Measurements from ENCODE around the gene HOXD10.

- TF ChIP-seq, protein P1, sequence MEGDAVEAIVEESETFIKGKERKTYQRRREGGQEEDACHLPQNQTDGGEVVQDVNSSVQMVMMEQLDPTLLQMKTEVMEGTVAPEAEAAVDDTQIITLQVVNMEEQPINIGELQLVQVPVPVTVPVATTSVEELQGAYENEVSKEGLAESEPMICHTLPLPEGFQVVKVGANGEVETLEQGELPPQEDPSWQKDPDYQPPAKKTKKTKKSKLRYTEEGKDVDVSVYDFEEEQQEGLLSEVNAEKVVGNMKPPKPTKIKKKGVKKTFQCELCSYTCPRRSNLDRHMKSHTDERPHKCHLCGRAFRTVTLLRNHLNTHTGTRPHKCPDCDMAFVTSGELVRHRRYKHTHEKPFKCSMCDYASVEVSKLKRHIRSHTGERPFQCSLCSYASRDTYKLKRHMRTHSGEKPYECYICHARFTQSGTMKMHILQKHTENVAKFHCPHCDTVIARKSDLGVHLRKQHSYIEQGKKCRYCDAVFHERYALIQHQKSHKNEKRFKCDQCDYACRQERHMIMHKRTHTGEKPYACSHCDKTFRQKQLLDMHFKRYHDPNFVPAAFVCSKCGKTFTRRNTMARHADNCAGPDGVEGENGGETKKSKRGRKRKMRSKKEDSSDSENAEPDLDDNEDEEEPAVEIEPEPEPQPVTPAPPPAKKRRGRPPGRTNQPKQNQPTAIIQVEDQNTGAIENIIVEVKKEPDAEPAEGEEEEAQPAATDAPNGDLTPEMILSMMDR (IDR thresholded peaks at IDR 0.05), result no peak
- no peak for TF ChIP-seq POLR2A (IDR thresholded peaks at IDR 0.05)
These were observed 20.6 kb downstream of the HOXD10 start for GRCh38 chr2:176137252-176137580.

All from ovary (tissue), 3 donors.